MCF 10A (cell line): Measurements from ENCODE around the gene TCF3. TPM values are rescaled to one million over a fixed set of nuclear protein-coding genes. Genes with fewer than 3 reads are reported as not detected.

ENCODE experiments used
- BruUV-seq: library from RNA; stranded (reverse); fragments of 400-500 nt; replicated peaks from 2 replicates; lab custom pipeline; 2021; lab: Mats Ljungman, UMichigan
- CTCF ChIA-PET: fragments of 300-600 bp; sonication (Branson Sonifier 250); formaldehyde crosslinking; extraction: SDS; loops from one replicate; lab custom pipeline; 2021; ENCODE audit warnings: antibody characterized with exemption, inconsistent platforms; lab: Yijun Ruan, JAX
- POLR2A ChIA-PET: fragments of 300-600, 350-650 bp; sonication (Branson Sonifier 250); formaldehyde crosslinking; extraction: SDS; loops from one replicate; lab custom pipeline; 2020; ENCODE audit warnings: antibody characterized with exemption, inconsistent platforms; lab: Yijun Ruan, JAX
- DNase-seq: peaks from one replicate; pipeline ENCODE4 v3.0.0-alpha.2; 2018; ENCODE audit not compliant: unreplicated experiment
- H3K27ac Mint-ChIP-seq: one replicate; pipeline ENCODE4 v1.8.0; 2022; ENCODE audit warnings: mild to moderate bottlenecking, low read depth, mixed read lengths; ENCODE audit not compliant: unreplicated experiment
- H3K27me3 Mint-ChIP-seq: one replicate; pipeline ENCODE4 v1.8.0; 2022; ENCODE audit warnings: mixed read lengths; ENCODE audit not compliant: insufficient read depth, unreplicated experiment
- H3K36me3 Mint-ChIP-seq: one replicate; pipeline ENCODE4 v1.8.0; 2022; ENCODE audit warnings: mild to moderate bottlenecking, moderate library complexity, mixed read lengths; ENCODE audit not compliant: insufficient read depth, unreplicated experiment
- H3K4me1 Mint-ChIP-seq: one replicate; pipeline ENCODE4 v1.8.0; 2022; ENCODE audit warnings: mixed read lengths; ENCODE audit not compliant: insufficient read depth, unreplicated experiment
- H3K4me3 Mint-ChIP-seq: one replicate; pipeline ENCODE4 v1.8.0; 2022; ENCODE audit warnings: mild to moderate bottlenecking, moderate library complexity, mixed read lengths; ENCODE audit not compliant: unreplicated experiment
- H3K9me3 Mint-ChIP-seq: one replicate; pipeline ENCODE4 v1.8.0; 2022; ENCODE audit warnings: mixed read lengths; ENCODE audit not compliant: unreplicated experiment
- intact Hi-C: fragments of 100-400 bp; cut with micrococcal nuclease; formaldehyde crosslinking; loops from 2 replicates; pipeline ENCODE4 v1.14.1; 2022
- total RNA-seq: library from RNA; stranded (reverse); gene quantifications from 2 replicates; pipeline ENCODE4 v1.2.3, GENCODE V29; 2022
- TF ChIP-seq, protein P1 (sequence below): fragments of 200-600 bp; IDR thresholded peaks from one replicate; pipeline ENCODE4 v1.8.0; 2022; ENCODE audit warnings: antibody characterized with exemption, mild to moderate bottlenecking; ENCODE audit not compliant: unreplicated experiment

TCF3 gene
- total RNA-seq, 1 experiment from 2014 or later: 100 TPM

- H3K4me3 Mint-ChIP-seq: no peak overlapping the region
- TF ChIP-seq, protein P1, sequence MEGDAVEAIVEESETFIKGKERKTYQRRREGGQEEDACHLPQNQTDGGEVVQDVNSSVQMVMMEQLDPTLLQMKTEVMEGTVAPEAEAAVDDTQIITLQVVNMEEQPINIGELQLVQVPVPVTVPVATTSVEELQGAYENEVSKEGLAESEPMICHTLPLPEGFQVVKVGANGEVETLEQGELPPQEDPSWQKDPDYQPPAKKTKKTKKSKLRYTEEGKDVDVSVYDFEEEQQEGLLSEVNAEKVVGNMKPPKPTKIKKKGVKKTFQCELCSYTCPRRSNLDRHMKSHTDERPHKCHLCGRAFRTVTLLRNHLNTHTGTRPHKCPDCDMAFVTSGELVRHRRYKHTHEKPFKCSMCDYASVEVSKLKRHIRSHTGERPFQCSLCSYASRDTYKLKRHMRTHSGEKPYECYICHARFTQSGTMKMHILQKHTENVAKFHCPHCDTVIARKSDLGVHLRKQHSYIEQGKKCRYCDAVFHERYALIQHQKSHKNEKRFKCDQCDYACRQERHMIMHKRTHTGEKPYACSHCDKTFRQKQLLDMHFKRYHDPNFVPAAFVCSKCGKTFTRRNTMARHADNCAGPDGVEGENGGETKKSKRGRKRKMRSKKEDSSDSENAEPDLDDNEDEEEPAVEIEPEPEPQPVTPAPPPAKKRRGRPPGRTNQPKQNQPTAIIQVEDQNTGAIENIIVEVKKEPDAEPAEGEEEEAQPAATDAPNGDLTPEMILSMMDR: no peak
- intact Hi-C loops: no loop called here
- no peaks in the 10 kb centered on the region for H3K9me3 Mint-ChIP-seq
- no peaks in the 10 kb centered on the region for H3K27me3 Mint-ChIP-seq
- DNase-seq: no peak
- no peak overlapping the region for H3K27ac Mint-ChIP-seq
- BruUV-seq: no TSS peak
- ChIA-PET CTCF (interaction anchor here (1.0 kb wide), 1 partner anchor 9 kb away, joined by 3 read pairs; no protein-coding TSS in a partner anchor), POLR2A (no interaction called here)
- H3K36me3 Mint-ChIP-seq: peaks cover 75% of the 10 kb centered on the region
- no peaks in the 10 kb centered on the region for H3K4me1 Mint-ChIP-seq
Observed at GRCh38 chr19:1582201-1582600, 70.2 kb downstream of the TCF3 start.

GRCh38 chr19:1580957-1581356, 71.5 kb downstream of the TCF3 start:
- no TSS peak for BruUV-seq
- TF ChIP-seq, protein P1: no peak
- Mint-ChIP-seq H3K4me1 (no peaks in the 10 kb centered on the region), H3K4me3 (no peak overlapping the region), H3K27me3 (no peaks in the 10 kb centered on the region), H3K27ac (no peak overlapping the region), H3K9me3 (no peaks in the 10 kb centered on the region), H3K36me3 (peaks cover 83% of the 10 kb centered on the region)
- no peak for DNase-seq
- intact Hi-C loops: no loop called here
- CTCF ChIA-PET: interaction anchor here (0.7 kb wide), 1 partner anchor 36 kb away, joined by 3 read pairs; no protein-coding TSS in a partner anchor
- POLR2A ChIA-PET: interaction anchor here (1.0 kb wide), 1 partner anchor 10 kb away, joined by 4 read pairs; no protein-coding TSS in a partner anchor

- no peaks in the 10 kb centered on the region for H3K9me3 Mint-ChIP-seq
- intact Hi-C loops: no loop called here
- H3K4me3 Mint-ChIP-seq: no peak overlapping the region
- no peak for DNase-seq
- H3K27ac Mint-ChIP-seq: no peak overlapping the region
- no TSS peak for BruUV-seq
- ChIA-PET CTCF (no interaction called here), POLR2A (interaction anchor here (1.1 kb wide), 1 partner anchor 10 kb away, joined by 6 read pairs; no protein-coding TSS in a partner anchor)
- no peaks in the 10 kb centered on the region for H3K4me1 Mint-ChIP-seq
- no peaks in the 10 kb centered on the region for H3K27me3 Mint-ChIP-seq
- TF ChIP-seq, protein P1: no peak
- peaks cover 85% of the 10 kb centered on the region for H3K36me3 Mint-ChIP-seq
Observed at GRCh38 chr19:1580382-1580781, 72.0 kb downstream of the TCF3 start.

- no TSS peak for BruUV-seq
- Mint-ChIP-seq H3K9me3 (no peaks in the 10 kb centered on the region), H3K27ac (no peak overlapping the region), H3K4me3 (no peak overlapping the region), H3K4me1 (no peaks in the 10 kb centered on the region), H3K36me3 (peaks cover 90% of the 10 kb centered on the region), H3K27me3 (no peaks in the 10 kb centered on the region)
- intact Hi-C loops: no loop called here
- ChIA-PET POLR2A (interaction anchor here (1.1 to 1.6 kb wide), 2 partner anchors 9 to 11 kb away, joined by 6 to 10 read pairs; no protein-coding TSS in a partner anchor), CTCF (no interaction called here)
- TF ChIP-seq, protein P1: no peak
- no peak for DNase-seq
Observed at GRCh38 chr19:1579222-1579621, 73.2 kb downstream of the TCF3 start.
